GM21529 (cell line): ENCODE data around the gene ARL15.
"Not testable (repeated sequence)": the region's sequence is repeated elsewhere in the genome, so short reads cannot be mapped to it uniquely, and the experiment has no call there.

Experiments
- ATAC-seq: cut with Tn5 transposase; IDR thresholded peaks from one replicate; pipeline ENCODE4 v1.9.1; 2021; ENCODE audit not compliant: unreplicated experiment

The ARL15 gene

GRCh38 chr5:54103871-54104270, 206.5 kb downstream of the ARL15 start:
- no peak for ATAC-seq

- no peak for ATAC-seq
Observed at GRCh38 chr5:54098267-54098666, 212.1 kb downstream of the ARL15 start.

- no peak for ATAC-seq
Observed at GRCh38 chr5:54095969-54096368, 214.4 kb downstream of the ARL15 start.

- ATAC-seq = no peak
Observed at GRCh38 chr5:54094706-54095105, 215.7 kb downstream of the ARL15 start.

GRCh38 chr5:54093861-54094260, 216.5 kb downstream of the ARL15 start:
- ATAC-seq = peak; percentile 67

GRCh38 chr5:54093081-54093492, 217.3 kb downstream of the ARL15 start:
- no peak for ATAC-seq

GRCh38 chr5:54091307-54092130, 218.9 kb downstream of the ARL15 start:
- ATAC-seq = no peak

GRCh38 chr5:54090495-54091120, 219.8 kb downstream of the ARL15 start:
- no peak for ATAC-seq

GRCh38 chr5:54088081-54088480, 222.3 kb downstream of the ARL15 start:
- ATAC-seq = no peak

GRCh38 chr5:54087436-54087835, 222.9 kb downstream of the ARL15 start:
- no peak for ATAC-seq

GRCh38 chr5:54086191-54086590, 224.2 kb downstream of the ARL15 start:
- ATAC-seq = no peak

- no peak for ATAC-seq
Observed at GRCh38 chr5:54084696-54085095, 225.7 kb downstream of the ARL15 start.

- ATAC-seq = no peak
Observed at GRCh38 chr5:54083851-54084250, 226.5 kb downstream of the ARL15 start.

- ATAC-seq = no peak
Observed at GRCh38 chr5:54083245-54083644, 227.1 kb downstream of the ARL15 start.

- no peak for ATAC-seq
Observed at GRCh38 chr5:54081415-54081814, 229.0 kb downstream of the ARL15 start.

- ATAC-seq = no peak
Observed at GRCh38 chr5:54080831-54081230, 229.5 kb downstream of the ARL15 start.

- ATAC-seq = no peak
Observed at GRCh38 chr5:54073735-54074134, 236.6 kb downstream of the ARL15 start.

GRCh38 chr5:54073131-54073530, 237.2 kb downstream of the ARL15 start:
- ATAC-seq = no peak

GRCh38 chr5:54066433-54066832, 243.9 kb downstream of the ARL15 start:
- no peak for ATAC-seq

- ATAC-seq = no peak
Observed at GRCh38 chr5:54063817-54064216, 246.6 kb downstream of the ARL15 start.

GRCh38 chr5:54062958-54063357, 247.4 kb downstream of the ARL15 start:
- ATAC-seq = no peak

- not testable (repeated sequence) for ATAC-seq
Observed at GRCh38 chr5:54060919-54061318, 249.5 kb downstream of the ARL15 start.
